NCI-H2029 treated with DMSO at 0.1 percent for 48 hours (cell line): ENCODE data around the gene LYSMD2.

Experiments used
- DNase-seq: peaks from one replicate; lab custom pipeline; 2025; lab: John Stamatoyannopoulos, UW

Gene LYSMD2

GRCh38 chr15:51718746-51719145, 18.7 kb downstream of the LYSMD2 start:
- DNase-seq, result no peak

- peak; percentile 39 for DNase-seq
These were observed 19.2 kb downstream of the LYSMD2 start for GRCh38 chr15:51718219-51718618.

- DNase-seq, result no peak
These were observed 22.5 kb downstream of the LYSMD2 start for GRCh38 chr15:51714911-51715310.

- no peak for DNase-seq
These were observed 23.3 kb downstream of the LYSMD2 start for GRCh38 chr15:51714162-51714561.

GRCh38 chr15:51709031-51709430, 28.4 kb downstream of the LYSMD2 start:
- no peak for DNase-seq

GRCh38 chr15:51708013-51708412, 29.4 kb downstream of the LYSMD2 start:
- no peak for DNase-seq

GRCh38 chr15:51706926-51707608, 30.4 kb downstream of the LYSMD2 start:
- DNase-seq, result no peak

GRCh38 chr15:51706291-51706690, 31.2 kb downstream of the LYSMD2 start:
- no peak for DNase-seq

- DNase-seq, result no peak
These were observed 34.7 kb downstream of the LYSMD2 start for GRCh38 chr15:51702710-51703109.

GRCh38 chr15:51699373-51699772, 38.1 kb downstream of the LYSMD2 start:
- DNase-seq, result no peak

- no peak for DNase-seq
These were observed 40.3 kb downstream of the LYSMD2 start for GRCh38 chr15:51697163-51697562.

- DNase-seq, result no peak
These were observed 40.9 kb downstream of the LYSMD2 start for GRCh38 chr15:51696566-51696965.

GRCh38 chr15:51692154-51692553, 45.3 kb downstream of the LYSMD2 start:
- no peak for DNase-seq

GRCh38 chr15:51688863-51689262, 48.6 kb downstream of the LYSMD2 start:
- no peak for DNase-seq

GRCh38 chr15:51687565-51687964, 49.9 kb downstream of the LYSMD2 start:
- DNase-seq, result no peak

GRCh38 chr15:51681303-51681963, 56.0 kb downstream of the LYSMD2 start, which contains the start of gene SCG3:
SCG3 (plus strand) TSS chr15:51681503; CDS start chr15:51681756, 253 bp downstream.
- peak; percentile 28 for DNase-seq

GRCh38 chr15:51680321-51680720, 57.1 kb downstream of the LYSMD2 start:
- no peak for DNase-seq

- no peak for DNase-seq
These were observed 59.4 kb downstream of the LYSMD2 start for GRCh38 chr15:51678096-51678495.

- DNase-seq, result no peak
These were observed 60.0 kb downstream of the LYSMD2 start for GRCh38 chr15:51677452-51677851.

GRCh38 chr15:51677021-51677420, 60.4 kb downstream of the LYSMD2 start:
- no peak for DNase-seq

- no peak for DNase-seq
These were observed 62.2 kb downstream of the LYSMD2 start for GRCh38 chr15:51675234-51675633.
